Neural cell (in vitro differentiated cells): ENCODE measurements around the gene ECM1. TPM values are rescaled to one million over a fixed set of nuclear protein-coding genes. Genes with fewer than 3 reads are reported as not detected.
A peak's percentile ranks its signal among the peaks of the same experiment; 100 is the strongest.

ENCODE experiments used
- H2AFZ ChIP-seq: fragments of 200-600, 300-800 bp; sonication (generic), shearing (Covaris generic); 2 replicates; pipeline ENCODE4 v1.6.0; 2014; ENCODE audit warnings: low read depth, mild to moderate bottlenecking, antibody characterized with exemption, low read length, moderate library complexity
- H3F3A ChIP-seq: fragments of 200-600 bp; shearing (Covaris generic); 2 replicates; pipeline ENCODE4 v1.6.1; 2016; ENCODE audit warnings: mild to moderate bottlenecking, moderate library complexity, mixed read lengths, antibody characterized with exemption, low read length; ENCODE audit not compliant: insufficient read depth, poor library complexity, severe bottlenecking
- H3K27ac ChIP-seq: fragments of 200-600, 300-800 bp; sonication (generic), shearing (Covaris generic); 2 replicates; pipeline ENCODE4 v1.5.1; 2014; ENCODE audit warnings: mild to moderate bottlenecking, low read length, moderate library complexity
- H3K27me3 ChIP-seq: fragments of 300-800, 200-600 bp; sonication (generic), shearing (Covaris generic); 2 replicates; pipeline ENCODE4 v1.6.0; 2014; ENCODE audit warnings: mild to moderate bottlenecking, low read depth, low read length, moderate library complexity; ENCODE audit not compliant: insufficient read depth
- H3K36me3 ChIP-seq: fragments of 300-800, 200-600 bp; sonication (generic), shearing (Covaris generic); 2 replicates; pipeline ENCODE4 v1.5.1; 2014; ENCODE audit warnings: mild to moderate bottlenecking, antibody characterized with exemption, low read length, moderate library complexity; ENCODE audit not compliant: insufficient read depth
- H3K4me2 ChIP-seq: fragments of 300-800, 200-600 bp; sonication (generic), shearing (Covaris generic); 2 replicates; pipeline ENCODE4 v1.6.0; 2014; ENCODE audit warnings: mild to moderate bottlenecking, low read length
- H3K4me3 ChIP-seq: fragments of 300-800, 200-600 bp; sonication (generic), shearing (Covaris generic); 2 replicates; pipeline ENCODE4 v1.5.1; 2014; ENCODE audit warnings: mild to moderate bottlenecking, low read length, moderate library complexity
- H3K79me2 ChIP-seq: fragments of 200-600 bp; shearing (Covaris generic); replicated peaks from 2 replicates; pipeline ENCODE4 v1.6.0; 2014; ENCODE audit warnings: mild to moderate bottlenecking, low read length, moderate library complexity; ENCODE audit not compliant: insufficient read depth
- H3K9ac ChIP-seq: fragments of 300-800, 200-600 bp; sonication (generic), shearing (Covaris generic); 2 replicates; pipeline ENCODE4 v1.6.1; 2016; ENCODE audit warnings: mild to moderate bottlenecking, low read length, mixed read lengths
- H3K9me2 ChIP-seq: fragments of 200-600 bp; shearing (Covaris generic); 2 replicates; pipeline ENCODE4 v1.6.1; 2016; ENCODE audit warnings: mild to moderate bottlenecking, low read length, mixed read lengths; ENCODE audit not compliant: insufficient read depth
- H3K9me3 ChIP-seq: fragments of 200-600, 300-800 bp; sonication (generic), shearing (Covaris generic); 2 replicates; pipeline ENCODE4 v1.6.1; 2016; ENCODE audit warnings: mild to moderate bottlenecking, mixed run types, low read length, moderate library complexity, mixed read lengths
- H4K20me1 ChIP-seq: fragments of 200-600 bp; shearing (Covaris generic); 2 replicates; pipeline ENCODE4 v1.6.1; 2016; ENCODE audit warnings: mild to moderate bottlenecking, mixed run types; ENCODE audit not compliant: insufficient read depth
- CTCF ChIP-seq: fragments of 450-650 bp; IDR thresholded peaks from 2 replicates; pipeline ENCODE4 v1.5.1; 2014; ENCODE audit warnings: antibody characterized with exemption, mild to moderate bottlenecking, moderate library complexity; ENCODE audit not compliant: poor library complexity, severe bottlenecking
- EP300 ChIP-seq: fragments of 450-650 bp; conservative IDR thresholded peaks from 2 replicates; pipeline ENCODE4 v1.6.1; 2014; ENCODE audit warnings: antibody characterized with exemption, mild to moderate bottlenecking, moderate library complexity; ENCODE audit not compliant: poor library complexity, severe bottlenecking
- EZH2 ChIP-seq: fragments of 200-600, 300-800 bp; shearing (Covaris generic), sonication (generic); IDR thresholded peaks from 2 replicates; pipeline ENCODE4 v1.6.1; 2014; ENCODE audit warnings: antibody characterized with exemption, low read length, borderline replicate concordance, mild to moderate bottlenecking; ENCODE audit not compliant: insufficient read depth, poor library complexity, severe bottlenecking
- MXI1 ChIP-seq: fragments of 450-650 bp; conservative IDR thresholded peaks from 2 replicates; pipeline ENCODE4 v1.6.1; 2014; ENCODE audit warnings: antibody characterized with exemption, mild to moderate bottlenecking; ENCODE audit not compliant: poor library complexity, severe bottlenecking
- POLR2AphosphoS5 ChIP-seq: IDR thresholded peaks from 2 replicates; pipeline ENCODE4 v1.6.1; 2012
- RAD21 ChIP-seq: fragments of 450-650 bp; conservative IDR thresholded peaks from 2 replicates; pipeline ENCODE4 v1.6.1; 2014; ENCODE audit warnings: antibody characterized with exemption, mild to moderate bottlenecking, moderate library complexity
- REST ChIP-seq: IDR thresholded peaks from 2 replicates; pipeline ENCODE4 v1.6.1; 2012; ENCODE audit warnings: borderline replicate concordance
- SMC3 ChIP-seq: fragments of 450-650 bp; conservative IDR thresholded peaks from 2 replicates; pipeline ENCODE4 v1.6.1; 2014; ENCODE audit warnings: antibody characterized with exemption, mild to moderate bottlenecking, moderate library complexity; ENCODE audit not compliant: poor library complexity
- TAF1 ChIP-seq: IDR thresholded peaks from 2 replicates; pipeline ENCODE4 v1.6.1; 2012; ENCODE audit warnings: low read depth
- polyA minus RNA-seq: library from RNA; depleted of rRNA, polyadenylated mRNA; stranded (reverse); fragments of >200 nt; gene quantifications from 2 replicates; pipeline ENCODE4 v1.2.3, GENCODE V29; 2014
- polyA plus RNA-seq: library from polyadenylated mRNA; depleted of rRNA; stranded (reverse); fragments of >200 nt; gene quantifications from 2 replicates; pipeline ENCODE4 v1.2.3, GENCODE V29; 2014

ECM1 gene
- polyA plus RNA-seq (2.3 and 4.2 TPM in 2 replicates), polyA minus RNA-seq (0.58 and 0.73 TPM in 2 replicates)

GRCh38 chr1:150507912-150508864 lies at the start of gene ECM1:
TSS of gene ECM1 (plus strand) at chr1:150508109. CDS start at chr1:150508210, 101 bp downstream.
- Histone ChIP-seq H3K79me2 (no peaks in the 10 kb centered on the region), H2AFZ (no peak within 1 kb of the TSS), H4K20me1 (no peaks in the 10 kb centered on the region), H3K9ac (no peak within 1 kb of the TSS), H3K4me3 (no peak within 1 kb of the TSS), H3F3A (no peaks in the 10 kb centered on the region), H3K36me3 (no peaks in the 10 kb centered on the region), H3K9me2 (no peaks in the 10 kb centered on the region), H3K4me2 (no peak within 1 kb of the TSS), H3K27ac (no peak within 1 kb of the TSS), H3K27me3 (no peaks in the 10 kb centered on the region), H3K9me3 (no peaks in the 10 kb centered on the region)
- TF ChIP-seq EZH2: no peak
- no peak for TF ChIP-seq EP300
- TF ChIP-seq RAD21: no peak
- TF ChIP-seq TAF1: no peak
- TF ChIP-seq POLR2AphosphoS5: no peak
- TF ChIP-seq CTCF: no peak
- no peak for TF ChIP-seq REST
- TF ChIP-seq MXI1: no peak
- no peak for TF ChIP-seq SMC3

- no peaks in the 10 kb centered on the region for H3F3A ChIP-seq
- no peak overlapping the region for H2AFZ ChIP-seq
- H3K79me2 ChIP-seq: no peaks in the 10 kb centered on the region
- H3K9ac ChIP-seq: no peak overlapping the region
- no peaks in the 10 kb centered on the region for H3K9me3 ChIP-seq
- H3K4me2 ChIP-seq: no peak overlapping the region
- H3K36me3 ChIP-seq: no peaks in the 10 kb centered on the region
- no peak overlapping the region for H3K4me3 ChIP-seq
- no peak for TF ChIP-seq TAF1
- TF ChIP-seq RAD21: peak; percentile 75
- TF ChIP-seq EZH2: no peak
- TF ChIP-seq POLR2AphosphoS5: no peak
- TF ChIP-seq CTCF: peak; percentile 75
- no peak for TF ChIP-seq EP300
- TF ChIP-seq MXI1: no peak
- TF ChIP-seq SMC3: peak; percentile 73
- TF ChIP-seq REST: no peak
- H3K27me3 ChIP-seq: no peaks in the 10 kb centered on the region
- H3K27ac ChIP-seq: no peak overlapping the region
- no peaks in the 10 kb centered on the region for H4K20me1 ChIP-seq
- no peaks in the 10 kb centered on the region for H3K9me2 ChIP-seq
Measured at GRCh38 chr1:150464422-150464826, 43.5 kb upstream of the ECM1 start.
